Gastroesophageal sphincter (tissue), 4 donors: ENCODE data around the gene ATP6V0A1. TPM values are rescaled to one million over a fixed set of nuclear protein-coding genes. Genes with fewer than 3 reads are reported as not detected.
"Not testable (repeated sequence)": the region's sequence is repeated elsewhere in the genome, so short reads cannot be mapped to it uniquely, and the experiment has no call there.

Experiments used
- ATAC-seq: fragments of 150-250 bp; one replicate; pipeline ENCODE4 v1.9.1; 2016; ENCODE audit warnings: mild to moderate bottlenecking, moderate library complexity
- H3K27ac ChIP-seq, 4 donors: fragments of 200-600 bp; sonication (generic) in 3 of 4; 1 replicate in 3 of 4; 2 replicates in 1 of 4; pipeline ENCODE4 v1.5.1; 2016 to 2019
- H3K27me3 ChIP-seq: fragments of 200-600 bp; sonication (generic); one replicate; pipeline ENCODE4 v1.5.1; 2019
- H3K36me3 ChIP-seq, 2 donors: fragments of 200-600 bp; sonication (generic); one replicate each; pipeline ENCODE4 v1.5.1; 2019; ENCODE audit warnings: control low read depth in 1 of 2
- H3K4me1 ChIP-seq, 3 donors: fragments of 200-600 bp; sonication (generic); 1 replicate in 2 of 3; 2 replicates in 1 of 3; pipeline ENCODE4 v1.5.1; 2016 to 2019; ENCODE audit warnings: control low read depth in 2 of 3
- H3K4me3 ChIP-seq, 2 donors: fragments of 200-600 bp; sonication (generic); one replicate each; pipeline ENCODE4 v1.5.1; 2019; ENCODE audit warnings: mild to moderate bottlenecking in 1 of 2, moderate library complexity in 1 of 2
- H3K9me3 ChIP-seq, 3 donors: fragments of 200-600 bp; sonication (generic); one replicate each; pipeline ENCODE4 v1.5.1; 2017 to 2019; ENCODE audit warnings: control low read depth in 2 of 3
- EP300 ChIP-seq: sonication (generic); formaldehyde crosslinking; IDR thresholded peaks from one replicate; pipeline ENCODE4 v1.6.1; 2017; ENCODE audit warnings: antibody characterized with exemption, mild to moderate bottlenecking
- POLR2A ChIP-seq, 2 donors: fragments of 450-650 bp; IDR thresholded peaks; one replicate each; pipeline ENCODE4 v1.6.1; 2017; ENCODE audit warnings: antibody characterized with exemption in 2 of 2, mild to moderate bottlenecking in 2 of 2, moderate library complexity in 1 of 2
- POLR2AphosphoS5 ChIP-seq: sonication (generic); formaldehyde crosslinking; IDR thresholded peaks from one replicate; pipeline ENCODE4 v1.6.1; 2017; ENCODE audit warnings: antibody characterized with exemption
- WGBS, 2 donors: methylation state at CpG; one replicate each; pipeline ENCODE4 v1.1.5; 2018; ENCODE audit warnings: low coverage in 1 of 2; 5-methylcytosine and 5-hydroxymethylcytosine counted together
- total RNA-seq, 4 donors: library from RNA; depleted of rRNA; stranded (reverse); fragments of >200 nt; gene quantifications; one replicate each; pipeline ENCODE4 v1.1.0, GENCODE V29; 2016
- TF ChIP-seq, protein P1 (sequence below), 4 experiments: fragments of 200-600 bp in 2 of 4; fragments of 450-650 bp in 2 of 4; sonication (generic) in 1 of 4; IDR thresholded peaks; one replicate each; pipeline ENCODE4 v1.5.1; 2017 to 2019; ENCODE audit warnings: antibody characterized with exemption in 4 of 4, mild to moderate bottlenecking in 2 of 4, moderate library complexity in 2 of 4

ATP6V0A1 gene
- total RNA-seq, 4 donors from 2014 or later, result 47.5 to 84.5 (median 65.4) TPM

DNA sequence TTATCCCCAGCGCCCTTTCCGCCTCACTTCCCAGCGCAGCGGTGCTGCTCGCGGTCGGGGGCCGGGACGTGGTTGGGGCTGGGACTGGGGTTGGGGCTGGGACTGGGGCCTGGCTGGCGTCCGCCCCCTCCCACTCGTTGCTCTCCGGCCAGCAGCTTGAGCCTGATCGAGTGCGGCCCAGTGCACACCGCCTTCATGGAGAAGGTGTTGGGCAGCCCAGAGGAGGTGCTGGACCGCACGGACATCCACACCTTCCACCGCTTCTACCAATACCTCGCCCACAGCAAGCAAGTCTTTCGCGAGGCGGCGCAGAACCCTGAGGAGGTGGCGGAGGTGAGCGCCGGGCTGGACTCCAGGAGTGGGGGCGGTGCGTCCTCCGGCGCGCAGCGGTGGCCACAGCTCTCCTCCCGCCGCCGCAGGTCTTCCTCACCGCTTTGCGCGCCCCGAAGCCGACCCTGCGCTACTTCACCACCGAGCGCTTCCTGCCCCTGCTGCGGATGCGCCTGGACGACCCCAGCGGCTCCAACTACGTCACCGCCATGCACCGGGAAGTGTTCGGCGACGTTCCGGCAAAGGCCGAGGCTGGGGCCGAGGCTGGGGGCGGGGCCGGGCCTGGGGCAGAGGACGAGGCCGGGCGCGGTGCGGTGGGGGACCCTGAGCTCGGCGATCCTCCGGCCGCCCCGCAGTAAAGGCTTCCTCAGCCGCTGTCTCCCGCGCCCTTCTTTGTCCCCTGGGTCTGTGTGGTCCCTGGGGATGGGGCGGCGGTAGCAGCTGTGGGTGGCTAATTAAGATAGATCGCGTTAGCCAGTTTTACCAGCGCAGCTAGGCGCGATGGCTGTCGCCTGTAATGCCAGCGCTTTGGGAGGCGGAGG, 95.8 kb downstream of the ATP6V0A1 start:
- TF ChIP-seq POLR2AphosphoS5, result peak; percentile 91
- TF ChIP-seq, protein P1, sequence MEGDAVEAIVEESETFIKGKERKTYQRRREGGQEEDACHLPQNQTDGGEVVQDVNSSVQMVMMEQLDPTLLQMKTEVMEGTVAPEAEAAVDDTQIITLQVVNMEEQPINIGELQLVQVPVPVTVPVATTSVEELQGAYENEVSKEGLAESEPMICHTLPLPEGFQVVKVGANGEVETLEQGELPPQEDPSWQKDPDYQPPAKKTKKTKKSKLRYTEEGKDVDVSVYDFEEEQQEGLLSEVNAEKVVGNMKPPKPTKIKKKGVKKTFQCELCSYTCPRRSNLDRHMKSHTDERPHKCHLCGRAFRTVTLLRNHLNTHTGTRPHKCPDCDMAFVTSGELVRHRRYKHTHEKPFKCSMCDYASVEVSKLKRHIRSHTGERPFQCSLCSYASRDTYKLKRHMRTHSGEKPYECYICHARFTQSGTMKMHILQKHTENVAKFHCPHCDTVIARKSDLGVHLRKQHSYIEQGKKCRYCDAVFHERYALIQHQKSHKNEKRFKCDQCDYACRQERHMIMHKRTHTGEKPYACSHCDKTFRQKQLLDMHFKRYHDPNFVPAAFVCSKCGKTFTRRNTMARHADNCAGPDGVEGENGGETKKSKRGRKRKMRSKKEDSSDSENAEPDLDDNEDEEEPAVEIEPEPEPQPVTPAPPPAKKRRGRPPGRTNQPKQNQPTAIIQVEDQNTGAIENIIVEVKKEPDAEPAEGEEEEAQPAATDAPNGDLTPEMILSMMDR (IDR thresholded peaks at IDR 0.05), result peak in 3 of 4 experiments; percentile 12 to 24 (median 19)
- peak; percentile 84 to 85 for TF ChIP-seq POLR2A (IDR thresholded peaks at IDR 0.05)
- TF ChIP-seq EP300, result no peak
- 0% methylated on average over 1 of the region's 82 CpGs; no CpG with 5 or more reads in 1 of the 2 donors for WGBS, 2 donors
- Histone ChIP-seq H3K27me3 (no peaks in the 10 kb centered on the region), H3K4me1 (peaks cover 0 to 39% (median 12%) of the 10 kb centered on the region in 3 donors), H3K4me3 (peak overlapping the region; percentile 56 to 85), H3K9me3 (no peaks in the 10 kb centered on the region), H3K36me3 (peaks cover 0 to 12% of the 10 kb centered on the region in 2 donors), H3K27ac (peak overlapping the region; percentile 64 to 92 (median 89))
- peak; percentile 96 for ATAC-seq

DNA sequence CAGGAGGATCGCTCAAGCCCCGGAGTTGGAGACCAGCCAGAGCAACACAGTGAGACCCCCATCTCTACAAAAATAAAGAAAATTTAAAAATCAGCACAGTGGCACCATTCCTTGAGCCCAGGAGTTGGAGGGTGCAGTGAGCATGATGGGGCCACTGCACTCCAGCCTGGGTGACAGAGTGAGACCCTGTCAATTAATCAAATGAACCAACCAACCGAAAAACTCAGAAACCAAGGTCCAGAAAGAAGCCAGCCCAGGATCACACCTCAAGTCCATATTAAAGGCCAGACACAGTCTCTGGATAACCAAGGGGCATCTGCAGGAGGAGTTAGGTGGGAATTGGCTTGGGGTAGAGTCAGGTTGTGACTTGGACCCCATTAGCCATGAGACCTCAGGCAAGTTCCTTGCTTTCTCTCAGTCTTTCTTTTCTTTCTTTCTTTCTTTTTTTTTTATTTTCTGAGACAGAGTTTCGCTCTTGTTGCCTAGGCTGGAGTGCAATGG, 96.5 kb downstream of the ATP6V0A1 start:
- Histone ChIP-seq H3K36me3 (peaks cover 0 to 12% of the 10 kb centered on the region in 2 donors), H3K4me1 (peaks cover 0 to 41% (median 12%) of the 10 kb centered on the region in 3 donors), H3K4me3 (peak overlapping the region; percentile 56 to 85), H3K9me3 (no peaks in the 10 kb centered on the region), H3K27ac (peak overlapping the region; percentile 64 to 92 (median 89)), H3K27me3 (no peaks in the 10 kb centered on the region)
- TF ChIP-seq, protein P1 (IDR thresholded peaks at IDR 0.05), result no peak
- no peak for TF ChIP-seq EP300
- TF ChIP-seq POLR2A (IDR thresholded peaks at IDR 0.05), result no peak
- no peak for TF ChIP-seq POLR2AphosphoS5
- 0% methylated on average over 1 to 3 of the region's 4 CpGs for WGBS, 2 donors
- ATAC-seq, result no peak

DNA sequence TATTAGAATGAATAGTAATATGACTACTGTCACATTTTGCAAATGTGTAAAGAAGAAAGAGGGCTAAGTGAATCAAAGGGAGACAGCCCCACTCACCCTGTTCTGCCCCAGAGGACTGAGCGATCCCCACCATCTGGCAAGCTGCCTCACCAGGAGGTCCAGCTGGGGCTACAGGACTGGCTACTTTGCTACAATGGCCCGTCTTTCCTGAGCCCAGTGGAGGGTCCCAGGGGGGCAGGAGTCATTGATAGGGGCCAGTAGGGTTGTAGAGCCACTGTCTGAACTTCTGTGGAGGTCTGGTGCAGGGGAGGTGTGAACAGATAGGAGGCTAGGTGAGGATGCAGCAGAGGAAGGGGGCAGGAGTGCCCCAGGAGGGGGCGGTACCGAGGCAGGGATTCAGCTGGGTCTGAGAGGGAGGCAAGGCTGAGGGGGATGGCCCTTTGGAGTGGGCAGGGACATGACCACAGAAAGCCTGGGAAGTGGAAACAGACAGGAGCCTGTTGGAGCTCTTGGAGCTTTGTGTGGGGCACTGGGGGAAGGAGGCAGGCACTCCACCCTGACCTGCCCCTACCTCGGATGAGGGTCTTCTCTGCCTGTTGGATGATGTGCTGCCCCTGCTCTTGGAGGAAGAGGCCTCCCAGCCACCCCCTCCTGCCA, 97.4 kb downstream of the ATP6V0A1 start:
- Histone ChIP-seq H3K36me3 (peaks cover 0 to 12% of the 10 kb centered on the region in 2 donors), H3K27ac (peak overlapping the region in 1 of 4 donors; percentile 88), H3K4me1 (peaks cover 0 to 50% (median 12%) of the 10 kb centered on the region in 3 donors)
- WGBS, 2 donors, result 28 to 49% methylated on average over 2 to 5 of the region's 5 CpGs
- ATAC-seq, H3K4me3 ChIP-seq, H3K27me3 ChIP-seq, H3K9me3 ChIP-seq: not testable (repeated sequence)

DNA sequence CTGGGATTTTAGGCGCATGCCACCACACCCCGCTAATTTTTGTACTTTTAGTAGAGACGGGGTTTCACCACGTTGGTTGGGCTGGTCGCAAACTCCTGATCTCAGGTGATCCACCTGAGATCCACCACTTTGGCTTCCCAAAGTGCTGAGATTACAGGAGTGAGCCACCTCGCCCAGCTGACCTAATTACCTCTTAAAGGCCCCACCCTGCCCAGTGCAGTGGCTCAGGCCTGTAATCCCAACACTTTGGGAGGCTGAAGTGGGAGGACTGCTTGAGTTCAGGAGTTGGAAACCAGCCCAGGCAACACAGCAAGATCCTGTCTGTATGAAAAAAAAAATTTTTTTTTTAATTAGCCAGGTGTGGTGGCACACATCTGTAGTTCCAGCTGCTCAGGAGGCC, 100.4 kb downstream of the ATP6V0A1 start:
- Histone ChIP-seq H3K27me3 (no peaks in the 10 kb centered on the region), H3K27ac (no peak overlapping the region), H3K4me1 (peaks cover 0 to 54% (median 25%) of the 10 kb centered on the region in 3 donors), H3K36me3 (peaks cover 0 to 6% of the 10 kb centered on the region in 2 donors), H3K9me3 (no peaks in the 10 kb centered on the region), H3K4me3 (no peak overlapping the region)
- 93 to 100% methylated on average over 1 to 5 of the region's 6 CpGs for WGBS, 2 donors
- ATAC-seq, result no peak
- TF ChIP-seq, protein P1 (IDR thresholded peaks at IDR 0.05), result no peak
- TF ChIP-seq POLR2A (IDR thresholded peaks at IDR 0.05) (no peak), POLR2AphosphoS5 (no peak), EP300 (no peak)

DNA sequence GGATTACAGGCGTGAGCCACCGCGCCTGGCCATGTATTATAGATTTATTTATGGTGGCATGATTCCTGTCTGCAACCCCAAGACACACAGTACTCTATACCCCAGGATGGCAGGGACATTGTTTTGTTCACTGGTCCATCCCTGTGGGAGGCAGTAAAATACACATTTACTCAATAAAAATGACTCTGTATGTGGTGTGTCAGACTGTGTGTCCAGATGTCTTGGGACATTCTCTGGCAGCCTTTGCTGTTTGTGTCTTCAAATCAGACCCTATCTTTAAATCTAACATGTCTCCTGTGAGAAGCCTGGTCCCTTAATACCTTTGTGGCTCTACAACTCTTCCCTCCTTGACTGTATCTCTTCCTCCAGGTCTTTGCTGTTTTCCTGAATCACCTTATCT, 101.6 kb downstream of the ATP6V0A1 start:
- peaks cover 0 to 18% of the 10 kb centered on the region in 2 donors for H3K36me3 ChIP-seq
- H3K27ac ChIP-seq, result no peak overlapping the region
- H3K4me3 ChIP-seq, result no peak overlapping the region
- TF ChIP-seq EP300, result no peak
- TF ChIP-seq POLR2A (IDR thresholded peaks at IDR 0.05), result no peak
- TF ChIP-seq, protein P1 (IDR thresholded peaks at IDR 0.05), result no peak
- TF ChIP-seq POLR2AphosphoS5, result no peak
- peaks cover 0 to 59% (median 24%) of the 10 kb centered on the region in 3 donors for H3K4me1 ChIP-seq
- H3K27me3 ChIP-seq, result no peaks in the 10 kb centered on the region
- no peak for ATAC-seq
- whole genome bisulfite sequencing, 2 donors, result 84% methylated on average over 3 of the region's 3 CpGs; no CpG with 5 or more reads in 1 of the 2 donors
- no peaks in the 10 kb centered on the region for H3K9me3 ChIP-seq
